ENCODE measurements around the gene CLDN17.

GRCh38 chr21:30148906-30149305 lies 17.7 kb downstream of the CLDN17 start:
- no peak for TF ChIP-seq CTCF (IDR thresholded peaks at IDR 0.05)
- TF ChIP-seq POLR2AphosphoS5 (IDR thresholded peaks at IDR 0.05; ENCODE audit: low read depth, low read length): no peak
- TF ChIP-seq REST (IDR thresholded peaks at IDR 0.05; ENCODE audit: insufficient read depth in 1 of 2, low read depth in 2 of 2, low read length in 1 of 2): no peak
- TF ChIP-seq TCF7L2 (IDR thresholded peaks at IDR 0.05; ENCODE audit: low read depth, low read length): no peak
- no peak for TF ChIP-seq SIN3A (IDR thresholded peaks at IDR 0.05; ENCODE audit: borderline replicate concordance, insufficient read depth, low read depth, low read length)

Data from Panc1 (cell line).